Nucleus accumbens (tissue), 56 donors: ENCODE results near the gene WNT3A.

Experiments used
- DNase-seq, 56 donors: peaks; one replicate each; lab custom pipeline; 2025; lab: John Stamatoyannopoulos, UW

Gene WNT3A

GRCh38 chr1:228094432-228095016 lies 87.7 kb downstream of the WNT3A start:
- DNase-seq, result no peak

DNA sequence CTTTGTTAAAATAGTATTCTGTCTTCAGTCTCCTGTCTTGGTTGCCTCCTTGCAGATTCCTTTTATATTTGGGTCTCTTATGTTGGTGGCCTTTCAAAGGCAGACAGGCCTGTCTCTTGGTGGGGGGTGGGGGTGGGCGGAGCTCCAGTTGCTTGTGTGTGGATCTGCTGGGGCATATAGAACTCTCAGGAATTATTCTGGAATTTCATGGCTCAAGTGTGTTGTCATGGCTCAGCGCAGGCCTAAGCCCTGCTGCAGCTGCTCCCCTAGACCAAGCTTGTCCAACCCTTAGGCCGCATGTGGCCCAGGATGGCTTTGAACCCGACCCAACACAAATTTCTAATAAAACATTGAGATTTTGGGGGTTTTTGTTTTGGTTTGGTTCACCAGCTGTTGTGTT lies 88.4 kb downstream of the WNT3A start:
- DNase-seq, result no peak

GRCh38 chr1:228095938-228096337 lies 89.1 kb downstream of the WNT3A start:
- no peak for DNase-seq

DNA sequence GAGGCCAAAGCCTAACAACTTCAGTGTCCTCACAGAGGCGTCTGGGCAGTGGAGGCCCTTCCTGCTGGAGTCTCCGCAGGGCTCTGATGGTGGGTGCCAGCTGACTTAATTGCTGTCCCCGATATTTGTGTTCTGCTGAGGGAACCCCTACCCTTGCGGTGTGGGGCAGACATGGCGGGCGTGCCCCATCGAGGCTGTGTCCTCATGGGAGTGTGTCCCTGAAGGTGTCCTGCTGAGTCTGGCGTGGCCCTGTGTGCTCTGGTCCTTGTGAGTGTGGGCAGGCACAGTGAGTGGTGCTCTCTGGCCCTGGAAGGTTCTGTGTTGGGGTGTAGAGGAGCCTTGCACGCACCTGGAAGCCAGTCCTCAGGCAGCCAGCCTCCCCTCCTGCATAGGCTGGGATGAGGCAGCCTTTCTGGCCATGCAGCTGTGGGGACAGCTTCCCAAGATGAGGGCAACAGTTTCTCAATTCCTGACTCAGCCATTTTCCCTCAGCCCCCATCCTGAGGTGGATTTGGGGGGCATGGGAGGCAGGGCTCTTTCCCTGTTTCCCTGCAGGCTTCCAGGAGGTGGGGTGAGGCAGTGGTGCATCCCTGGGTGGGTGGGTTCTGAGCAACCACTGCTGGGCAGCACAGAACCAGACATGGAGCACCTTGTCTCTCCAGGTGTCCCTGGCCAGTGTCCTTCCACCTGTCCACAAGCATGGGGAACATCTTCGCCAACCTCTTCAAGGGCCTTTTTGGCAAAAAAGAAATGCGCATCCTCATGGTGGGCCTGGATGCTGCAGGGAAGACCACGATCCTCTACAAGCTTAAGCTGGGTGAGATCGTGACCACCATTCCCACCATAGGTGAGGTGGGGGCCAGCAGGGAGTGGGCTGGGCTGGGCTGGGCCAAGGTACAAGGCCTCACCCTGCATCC lies 89.9 kb downstream of the WNT3A start:
- DNase-seq, result no peak

GRCh38 chr1:228097333-228098081 lies 90.7 kb downstream of the WNT3A start:
- no peak for DNase-seq

DNA sequence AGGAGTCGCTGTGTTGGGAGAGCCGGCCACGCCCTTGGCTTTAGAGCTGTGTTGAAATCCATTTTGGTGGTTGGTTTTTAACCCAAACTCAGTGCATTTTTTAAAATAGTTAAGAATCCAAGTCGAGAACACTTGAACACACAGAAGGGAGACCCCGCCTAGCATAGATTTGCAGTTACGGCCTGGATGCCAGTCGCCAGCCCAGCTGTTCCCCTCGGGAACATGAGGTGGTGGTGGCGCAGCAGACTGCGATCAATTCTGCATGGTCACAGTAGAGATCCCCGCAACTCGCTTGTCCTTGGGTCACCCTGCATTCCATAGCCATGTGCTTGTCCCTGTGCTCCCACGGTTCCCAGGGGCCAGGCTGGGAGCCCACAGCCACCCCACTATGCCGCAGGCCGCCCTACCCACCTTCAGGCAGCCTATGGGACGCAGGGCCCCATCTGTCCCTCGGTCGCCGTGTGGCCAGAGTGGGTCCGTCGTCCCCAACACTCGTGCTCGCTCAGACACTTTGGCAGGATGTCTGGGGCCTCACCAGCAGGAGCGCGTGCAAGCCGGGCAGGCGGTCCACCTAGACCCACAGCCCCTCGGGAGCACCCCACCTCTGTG lies 91.6 kb downstream of the WNT3A start:
- no peak for DNase-seq

- no peak for DNase-seq
Observed at GRCh38 chr1:228099331-228099732, 92.5 kb downstream of the WNT3A start.

DNA sequence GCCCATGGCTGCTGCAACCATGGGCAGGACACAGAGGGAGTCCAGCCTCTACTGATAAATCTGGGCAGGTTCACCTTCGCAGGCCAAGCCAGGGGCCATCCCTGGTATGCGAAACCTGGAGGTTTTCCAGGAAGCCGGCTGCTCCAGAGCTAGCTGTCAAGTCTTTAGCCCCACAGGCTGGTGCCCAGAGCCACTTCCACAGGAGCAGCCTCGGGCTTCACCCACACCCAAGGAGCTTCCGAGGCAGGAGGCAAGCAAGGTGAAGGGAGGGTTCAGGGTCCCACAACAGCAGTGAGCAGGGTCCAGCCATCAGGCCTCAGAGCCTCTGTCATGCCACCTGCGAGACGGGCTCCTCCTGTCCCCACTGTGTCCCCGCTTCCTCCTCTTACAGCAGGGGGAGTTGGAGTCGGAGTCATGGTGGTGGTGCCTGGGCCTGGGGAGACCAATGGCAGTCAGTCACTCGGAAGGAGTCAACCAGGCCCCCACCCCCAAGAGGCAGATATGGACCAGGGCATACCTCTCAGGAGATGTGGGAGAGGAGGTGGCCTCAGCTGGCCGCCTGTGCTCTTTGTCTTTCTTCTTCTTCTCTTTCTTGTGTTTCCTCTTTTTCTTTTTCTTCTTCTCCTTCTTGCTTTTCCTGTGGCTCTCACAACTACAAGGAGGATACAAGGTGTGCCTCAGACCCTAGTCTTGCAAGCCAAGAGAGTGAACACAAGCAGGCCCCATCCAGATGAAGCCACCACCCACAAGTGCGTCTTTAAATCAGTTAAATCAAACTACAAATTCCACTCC lies 94.2 kb downstream of the WNT3A start:
- no peak for DNase-seq

GRCh38 chr1:228101614-228101993 lies 94.8 kb downstream of the WNT3A start:
- DNase-seq, result no peak

- no peak for DNase-seq
Observed at GRCh38 chr1:228101994-228102790, 95.4 kb downstream of the WNT3A start.

DNA sequence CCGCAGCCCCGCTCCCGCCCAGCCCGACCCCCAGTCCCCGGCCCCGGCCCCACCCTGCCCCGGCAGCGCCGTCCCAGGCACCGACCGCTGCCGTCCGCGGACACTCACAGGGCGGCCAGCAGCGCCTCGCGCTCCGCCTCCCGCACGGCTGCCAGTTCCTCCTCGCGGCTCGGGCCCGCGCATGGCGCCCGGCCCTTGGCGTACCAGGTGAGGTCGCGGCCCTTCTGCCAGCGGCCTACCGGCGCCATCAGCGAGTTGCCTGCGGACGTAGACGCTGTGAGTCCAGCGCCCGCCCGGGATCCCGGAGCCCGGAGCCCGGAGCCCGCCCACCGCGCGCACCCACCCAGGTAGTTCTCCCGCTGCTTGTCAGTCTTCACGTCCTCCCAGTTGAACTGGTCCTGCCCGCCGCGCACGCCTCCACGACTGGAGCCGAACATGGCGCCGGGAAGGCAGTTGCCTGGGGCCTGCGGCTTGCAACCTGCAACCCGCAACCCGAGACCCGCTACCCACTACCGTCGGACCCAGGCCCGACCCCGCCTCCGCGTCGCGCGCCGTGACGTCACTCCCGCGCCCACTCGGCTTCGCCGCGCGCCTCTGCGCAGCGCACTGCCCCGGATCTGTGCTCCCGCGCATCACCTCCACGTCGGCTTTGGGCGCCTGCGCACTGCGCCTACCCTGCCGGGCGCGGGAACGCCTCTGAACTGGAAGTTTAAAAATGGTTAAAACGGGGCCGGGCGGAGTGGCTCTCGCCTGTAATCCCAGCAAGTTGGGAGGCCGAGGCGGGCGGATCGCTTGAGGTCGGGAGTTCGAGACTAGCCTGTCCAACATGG lies 96.2 kb downstream of the WNT3A start, which contains the start of gene C1orf35:
C1orf35 (minus strand) TSS at position 535 of the 830 bp plus-strand sequence; CDS start at position 437, 98 bp downstream.
- DNase-seq, result peak in 55 of 56 donors; percentile 31 to 94 (median 83)

- no peak for DNase-seq
Observed at GRCh38 chr1:228104526-228105269, 97.9 kb downstream of the WNT3A start.

DNA sequence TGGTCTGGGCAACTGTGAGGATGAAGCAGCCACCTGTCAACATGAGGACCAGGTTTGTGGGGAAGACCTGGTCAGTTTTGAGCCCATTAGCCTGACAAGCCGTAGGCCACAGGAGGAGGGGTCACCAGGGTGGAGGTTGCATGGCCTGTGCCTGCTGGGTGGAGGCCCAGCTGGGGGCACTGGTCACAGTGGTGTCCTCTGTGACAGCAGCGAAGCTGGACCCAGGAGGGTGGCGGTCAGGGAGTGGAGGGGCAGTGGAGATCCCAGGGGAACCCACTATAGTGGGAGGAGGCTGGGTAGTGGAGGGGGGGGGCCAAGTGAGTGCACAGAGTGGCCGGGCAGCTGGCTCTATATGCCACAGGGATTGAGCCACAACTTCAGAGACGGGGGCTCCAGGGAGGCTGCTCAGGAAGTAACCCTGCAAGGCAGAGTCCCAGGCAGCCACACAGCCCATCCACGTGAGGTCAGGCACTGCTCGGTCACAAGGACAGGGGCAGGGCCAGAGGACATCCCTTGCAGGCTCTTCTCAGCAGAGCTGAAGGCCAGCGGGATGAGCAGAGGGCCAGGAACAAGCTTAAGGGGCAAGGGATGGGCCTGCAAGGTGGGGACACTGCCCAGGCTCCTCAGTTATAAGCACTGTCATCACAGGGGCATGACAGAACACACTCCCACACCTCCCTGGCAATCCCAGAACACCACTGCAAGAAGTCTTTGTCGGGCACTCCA lies 98.6 kb downstream of the WNT3A start:
- DNase-seq, result no peak

GRCh38 chr1:228105996-228106799 lies 99.4 kb downstream of the WNT3A start:
- DNase-seq, result no peak

- DNase-seq, result no peak
Observed at GRCh38 chr1:228106800-228107054, 99.9 kb downstream of the WNT3A start.

GRCh38 chr1:228107636-228108035 lies 100.8 kb downstream of the WNT3A start:
- DNase-seq, result no peak
